Measurements from ENCODE around the gene SUDS3.
A peak's percentile ranks its signal among the peaks of the same experiment; 100 is the strongest.

SUDS3 gene

GRCh38 chr12:118456741-118457140 lies 80.4 kb downstream of the SUDS3 start:
- DNase-seq, result no peak

GRCh38 chr12:118459110-118459509 lies 82.8 kb downstream of the SUDS3 start:
- no peak for DNase-seq

- peak; percentile 53 for DNase-seq
These were observed 87.3 kb downstream of the SUDS3 start for GRCh38 chr12:118463677-118464076.

DNA sequence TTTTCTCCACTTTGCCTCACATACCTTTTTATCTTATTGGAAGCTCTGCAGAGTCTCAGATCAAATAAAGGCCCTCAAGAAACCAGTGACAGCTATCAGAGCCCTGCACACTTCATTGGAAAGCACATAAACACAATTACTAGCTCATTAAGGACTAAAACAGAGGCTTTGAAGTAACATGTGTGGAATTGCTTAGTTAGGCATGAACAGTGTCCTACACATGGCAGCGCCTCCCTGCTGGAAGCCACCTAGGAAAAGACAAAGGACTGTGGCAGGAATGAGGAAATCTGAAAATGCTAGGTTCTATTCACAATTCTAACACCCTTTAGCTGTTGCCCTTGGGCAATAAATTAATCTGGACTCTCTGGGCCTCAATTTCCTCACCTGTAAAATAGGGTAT lies 89.4 kb downstream of the SUDS3 start:
- peak; percentile 66 for DNase-seq

Measured in NCI-H146 (cell line).